ENCODE data around the gene BST2. TPM values are rescaled to one million over a fixed set of nuclear protein-coding genes. Genes with fewer than 3 reads are reported as not detected.

Gene BST2
- total RNA-seq, 2 experiments from 2014 or later: 222 to 230 TPM

DNA sequence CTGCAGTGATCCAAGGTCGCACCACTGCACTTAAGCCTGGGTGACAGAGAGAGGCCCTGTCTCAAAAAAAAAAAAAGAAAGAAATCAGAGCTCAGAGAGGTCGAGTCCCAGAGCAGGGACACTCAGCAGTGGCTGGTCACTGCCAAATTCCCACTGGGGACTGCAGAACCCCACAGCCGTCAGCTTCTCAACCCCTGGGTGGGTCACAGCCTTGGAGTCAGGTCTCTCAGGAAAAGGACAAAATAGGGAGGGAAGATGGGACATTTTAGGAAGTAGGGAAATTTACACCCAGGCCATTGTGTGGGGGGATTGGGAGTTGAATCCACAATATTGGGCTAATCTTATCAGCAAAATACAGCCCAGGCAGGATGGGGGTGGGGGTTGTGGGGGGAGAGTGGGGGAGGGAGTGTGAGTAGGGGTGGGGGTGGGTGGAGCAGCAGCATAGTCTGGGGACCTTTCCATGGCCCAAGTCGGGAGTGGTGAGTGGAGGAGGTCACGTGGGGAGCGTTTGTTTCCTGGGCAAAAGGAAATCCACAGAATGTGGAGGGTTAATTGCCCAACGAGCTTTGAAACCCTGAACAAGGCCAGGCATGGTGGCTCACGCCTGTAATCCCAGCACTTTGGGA is 6.4 kb downstream of the BST2 start:
- Mint-ChIP-seq H3K4me1 (ENCODE audit: low read depth) (peaks cover 32% of the 10 kb centered on the region), H3K27me3 (ENCODE audit: low read depth) (no peaks in the 10 kb centered on the region), H3K9me3 (ENCODE audit: insufficient read depth) (no peaks in the 10 kb centered on the region), H3K27ac (no peak overlapping the region), H3K4me3 (no peak overlapping the region), H3K36me3 (ENCODE audit: low read depth) (peaks cover 45% of the 10 kb centered on the region)
- POLR2A ChIA-PET: no interaction called here
- no peak for DNase-seq
- ATAC-seq: no peak
- CTCF ChIA-PET: interaction anchor here (1.0 to 1.2 kb wide), 2 partner anchors 10 to 66 kb away, joined by 3 to 4 read pairs; no protein-coding TSS in a partner anchor

GRCh38 chr19:17394891-17395415 is 10.5 kb downstream of the BST2 start:
- peaks cover 34% of the 10 kb centered on the region for H3K4me1 Mint-ChIP-seq (ENCODE audit: low read depth)
- CTCF ChIA-PET: interaction anchor here (0.7 to 2.3 kb wide), 8 partner anchors 9 to 71 kb away, joined by 3 to 14 read pairs (median 4); partner anchors contain the start of gene BST2
- peak; percentile 38 for ATAC-seq

GRCh38 chr19:17393914-17394313 is 11.5 kb downstream of the BST2 start, which contains the start of gene CCDC194:
Gene CCDC194 (minus strand): TSS chr19:17394196. CDS start chr19:17394158, 38 bp downstream.
- peaks cover 7% of the 10 kb centered on the region for H3K9me3 Mint-ChIP-seq (ENCODE audit: insufficient read depth)
- peaks cover 19% of the 10 kb centered on the region for H3K36me3 Mint-ChIP-seq (ENCODE audit: low read depth)
- ATAC-seq: no peak
- peak within 1 kb of the TSS; percentile 82 for H3K27ac Mint-ChIP-seq
- no peak for DNase-seq
- H3K4me1 Mint-ChIP-seq (ENCODE audit: low read depth): peaks cover 35% of the 10 kb centered on the region
- H3K27me3 Mint-ChIP-seq (ENCODE audit: low read depth): peaks cover 14% of the 10 kb centered on the region
- peak within 1 kb of the TSS; percentile 18 for H3K4me3 Mint-ChIP-seq
- ChIA-PET POLR2A (interaction anchor here (0.8 to 3.0 kb wide), 2 partner anchors 12 to 28 kb away, joined by 3 to 16 read pairs; partner anchors contain the start of gene BST2), CTCF (interaction anchor here (0.6 to 2.3 kb wide), 8 partner anchors 8 to 72 kb away, joined by 3 to 14 read pairs (median 4); partner anchors contain the start of gene BST2)

More at GRCh38 chr19:17394891-17395415, 10.5 kb downstream of the BST2 start:
- peak overlapping the region; percentile 18 for H3K4me3 Mint-ChIP-seq
- POLR2A ChIA-PET: interaction anchor here (0.7 to 3.0 kb wide), 3 partner anchors 11 to 88 kb away, joined by 3 to 16 read pairs (median 4); partner anchors contain the start of genes BST2 and MVB12A
- no peaks in the 10 kb centered on the region for H3K9me3 Mint-ChIP-seq (ENCODE audit: insufficient read depth)
- peak overlapping the region; percentile 82 for H3K27ac Mint-ChIP-seq
- H3K36me3 Mint-ChIP-seq (ENCODE audit: low read depth): peaks cover 20% of the 10 kb centered on the region
- peaks cover 8% of the 10 kb centered on the region for H3K27me3 Mint-ChIP-seq (ENCODE audit: low read depth)
- DNase-seq: peak; percentile 84

- ATAC-seq (no peak), DNase-seq (no peak)
- CTCF ChIA-PET: interaction anchor here (1.6 to 1.8 kb wide), 2 partner anchors 8 to 73 kb away, joined by 4 to 9 read pairs; no protein-coding TSS in a partner anchor
- Mint-ChIP-seq H3K27me3 (ENCODE audit: low read depth) (peaks cover 15% of the 10 kb centered on the region), H3K4me3 (no peak overlapping the region), H3K4me1 (ENCODE audit: low read depth) (peaks cover 35% of the 10 kb centered on the region), H3K9me3 (ENCODE audit: insufficient read depth) (peaks cover 7% of the 10 kb centered on the region), H3K27ac (no peak overlapping the region), H3K36me3 (ENCODE audit: low read depth) (peaks cover 17% of the 10 kb centered on the region)
- POLR2A ChIA-PET: interaction anchor here (3.0 kb wide), 1 partner anchor 13 kb away, joined by 16 read pairs; the partner anchor contains the start of gene BST2
Observed at GRCh38 chr19:17393002-17393401, 12.4 kb downstream of the BST2 start.

- H3K27me3 Mint-ChIP-seq (ENCODE audit: low read depth): peaks cover 15% of the 10 kb centered on the region
- peaks cover 7% of the 10 kb centered on the region for H3K9me3 Mint-ChIP-seq (ENCODE audit: insufficient read depth)
- no peak for ATAC-seq
- no peak for DNase-seq
- peak overlapping the region; percentile 79 for H3K4me3 Mint-ChIP-seq
- H3K4me1 Mint-ChIP-seq (ENCODE audit: low read depth): peaks cover 32% of the 10 kb centered on the region
- no peak overlapping the region for H3K27ac Mint-ChIP-seq
- CTCF ChIA-PET: interaction anchor here (1.0 to 4.2 kb wide), 9 partner anchors 11 to 99 kb away, joined by 4 to 13 read pairs (median 5); partner anchors contain the start of genes BST2, DDA1, MRPL34 and MVB12A
- POLR2A ChIA-PET: interaction anchor here (0.6 to 1.7 kb wide), 7 partner anchors 11 to 158 kb away, joined by 3 to 7 read pairs (median 4); partner anchors contain the start of genes BST2 and MVB12A
- H3K36me3 Mint-ChIP-seq (ENCODE audit: low read depth): peaks cover 9% of the 10 kb centered on the region
Observed at GRCh38 chr19:17391371-17392151, 13.9 kb downstream of the BST2 start.

- H3K36me3 Mint-ChIP-seq (ENCODE audit: low read depth): peaks cover 9% of the 10 kb centered on the region
- ChIA-PET POLR2A (interaction anchor here (0.6 to 1.7 kb wide), 2 partner anchors 84 to 159 kb away, joined by 4 to 6 read pairs; no protein-coding TSS in a partner anchor), CTCF (interaction anchor here (0.7 to 4.2 kb wide), 12 partner anchors 10 to 619 kb away, joined by 3 to 22 read pairs (median 6); partner anchors contain the start of genes BST2, DDA1, MRPL34 and MVB12A)
- H3K9me3 Mint-ChIP-seq (ENCODE audit: insufficient read depth): peaks cover 7% of the 10 kb centered on the region
- H3K27me3 Mint-ChIP-seq (ENCODE audit: low read depth): peaks cover 15% of the 10 kb centered on the region
- peak; percentile 98 for ATAC-seq
- H3K4me3 Mint-ChIP-seq: peak overlapping the region; percentile 79
- DNase-seq: peak; percentile 91
- H3K27ac Mint-ChIP-seq: no peak overlapping the region
- peaks cover 32% of the 10 kb centered on the region for H3K4me1 Mint-ChIP-seq (ENCODE audit: low read depth)
Observed at GRCh38 chr19:17390665-17391370, 14.6 kb downstream of the BST2 start.

DNA sequence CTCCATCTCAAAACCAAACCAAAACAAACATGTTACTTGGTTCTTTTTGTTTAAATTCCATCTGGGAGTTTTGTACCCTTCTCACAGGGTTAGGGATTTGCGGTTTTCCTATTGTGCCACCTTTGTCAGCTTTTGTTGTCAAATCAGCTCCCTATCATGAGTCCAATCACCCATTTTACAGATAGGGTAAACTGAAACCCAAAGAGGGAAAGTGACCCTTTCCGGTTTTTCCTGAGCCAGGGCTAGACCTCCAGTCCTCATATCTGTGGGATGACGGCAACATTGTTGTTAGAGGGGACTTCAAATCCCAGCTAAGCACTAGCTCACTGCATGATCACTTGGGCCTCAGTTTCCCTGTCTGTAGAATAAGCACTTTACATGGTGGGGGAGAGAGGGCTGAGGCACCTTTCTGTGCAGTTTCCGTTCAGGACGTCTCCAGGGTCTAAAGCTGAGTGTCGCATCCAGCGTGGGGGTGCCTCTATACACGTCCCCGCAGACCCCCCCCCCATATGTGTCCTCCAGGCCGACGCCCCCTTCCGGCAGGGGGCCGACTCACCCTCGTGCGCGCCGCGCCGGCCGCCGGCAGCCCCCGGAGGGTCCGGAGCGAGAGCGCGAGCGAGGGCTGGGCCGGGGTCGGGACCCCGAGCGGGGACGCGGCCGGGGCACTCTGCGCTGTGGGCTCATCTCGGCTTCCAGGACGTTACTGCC is 15.3 kb downstream of the BST2 start:
- peak overlapping the region; percentile 79 for H3K4me3 Mint-ChIP-seq
- ChIA-PET POLR2A (interaction anchor here (0.5 to 1.5 kb wide), 2 partner anchors 16 to 174 kb away, joined by 3 read pairs; partner anchors contain the start of gene BST2), CTCF (interaction anchor here (0.7 to 4.2 kb wide), 18 partner anchors 9 to 618 kb away, joined by 3 to 22 read pairs (median 5); partner anchors contain the start of genes DDA1, MRPL34 and MVB12A)
- no peak overlapping the region for H3K27ac Mint-ChIP-seq
- peaks cover 15% of the 10 kb centered on the region for H3K27me3 Mint-ChIP-seq (ENCODE audit: low read depth)
- peaks cover 7% of the 10 kb centered on the region for H3K36me3 Mint-ChIP-seq (ENCODE audit: low read depth)
- ATAC-seq (no peak), DNase-seq (no peak)
- H3K4me1 Mint-ChIP-seq (ENCODE audit: low read depth): peaks cover 27% of the 10 kb centered on the region
- peaks cover 7% of the 10 kb centered on the region for H3K9me3 Mint-ChIP-seq (ENCODE audit: insufficient read depth)

GRCh38 chr19:17389288-17389687 is 16.1 kb downstream of the BST2 start:
- Mint-ChIP-seq H3K27ac (no peak overlapping the region), H3K36me3 (ENCODE audit: low read depth) (peaks cover 3% of the 10 kb centered on the region), H3K4me3 (no peak overlapping the region), H3K9me3 (ENCODE audit: insufficient read depth) (peaks cover 7% of the 10 kb centered on the region), H3K4me1 (ENCODE audit: low read depth) (peaks cover 22% of the 10 kb centered on the region), H3K27me3 (ENCODE audit: low read depth) (peaks cover 15% of the 10 kb centered on the region)
- CTCF ChIA-PET: interaction anchor here (1.0 to 4.2 kb wide), 19 partner anchors 10 to 129 kb away, joined by 3 to 22 read pairs (median 5); partner anchors contain the start of genes DDA1, MRPL34 and MVB12A
- DNase-seq: no peak
- ATAC-seq: no peak
- POLR2A ChIA-PET: interaction anchor here (0.6 to 1.5 kb wide), 2 partner anchors 16 to 87 kb away, joined by 3 read pairs; partner anchors contain the start of gene BST2

GRCh38 chr19:17385878-17386611 is 19.4 kb downstream of the BST2 start:
- peak; percentile 73 for DNase-seq
- Mint-ChIP-seq H3K4me3 (no peak overlapping the region), H3K27ac (no peak overlapping the region), H3K9me3 (ENCODE audit: insufficient read depth) (peaks cover 7% of the 10 kb centered on the region), H3K27me3 (ENCODE audit: low read depth) (peaks cover 15% of the 10 kb centered on the region), H3K36me3 (ENCODE audit: low read depth) (no peaks in the 10 kb centered on the region), H3K4me1 (ENCODE audit: low read depth) (peaks cover 20% of the 10 kb centered on the region)
- POLR2A ChIA-PET: interaction anchor here (0.8 kb wide), 1 partner anchor 19 kb away, joined by 3 read pairs; the partner anchor contains the start of gene BST2
- ATAC-seq: peak; percentile 52
- CTCF ChIA-PET: interaction anchor here (0.6 to 2.8 kb wide), 25 partner anchors 8 to 131 kb away, joined by 3 to 30 read pairs (median 6); partner anchors contain the start of genes ANKLE1, BABAM1, GTPBP3 and PLVAP
